Lower leg skin (tissue), 3 donors: ENCODE results near the gene SYNPO2L.

Experiments used
- CTCF ChIP-seq, 3 donors: fragments of 450-650 bp; IDR thresholded peaks; one replicate each; pipeline ENCODE4 v1.5.1; 2016; ENCODE audit warnings: antibody characterized with exemption in 3 of 3, mild to moderate bottlenecking in 3 of 3, moderate library complexity in 2 of 3
- POLR2A ChIP-seq, 2 donors: fragments of 450-650 bp; IDR thresholded peaks; one replicate each; pipeline ENCODE4 v1.6.1; 2016 to 2017; ENCODE audit warnings: antibody characterized with exemption in 2 of 2, mild to moderate bottlenecking in 1 of 2, moderate library complexity in 1 of 2

GRCh38 chr10:73647875-73648651 lies 7.8 kb downstream of the SYNPO2L start:
- TF ChIP-seq CTCF (IDR thresholded peaks at IDR 0.05) = no peak
- no peak for TF ChIP-seq POLR2A (IDR thresholded peaks at IDR 0.05)
